ENCODE measurements around the gene SLC12A2.

Gene SLC12A2

DNA sequence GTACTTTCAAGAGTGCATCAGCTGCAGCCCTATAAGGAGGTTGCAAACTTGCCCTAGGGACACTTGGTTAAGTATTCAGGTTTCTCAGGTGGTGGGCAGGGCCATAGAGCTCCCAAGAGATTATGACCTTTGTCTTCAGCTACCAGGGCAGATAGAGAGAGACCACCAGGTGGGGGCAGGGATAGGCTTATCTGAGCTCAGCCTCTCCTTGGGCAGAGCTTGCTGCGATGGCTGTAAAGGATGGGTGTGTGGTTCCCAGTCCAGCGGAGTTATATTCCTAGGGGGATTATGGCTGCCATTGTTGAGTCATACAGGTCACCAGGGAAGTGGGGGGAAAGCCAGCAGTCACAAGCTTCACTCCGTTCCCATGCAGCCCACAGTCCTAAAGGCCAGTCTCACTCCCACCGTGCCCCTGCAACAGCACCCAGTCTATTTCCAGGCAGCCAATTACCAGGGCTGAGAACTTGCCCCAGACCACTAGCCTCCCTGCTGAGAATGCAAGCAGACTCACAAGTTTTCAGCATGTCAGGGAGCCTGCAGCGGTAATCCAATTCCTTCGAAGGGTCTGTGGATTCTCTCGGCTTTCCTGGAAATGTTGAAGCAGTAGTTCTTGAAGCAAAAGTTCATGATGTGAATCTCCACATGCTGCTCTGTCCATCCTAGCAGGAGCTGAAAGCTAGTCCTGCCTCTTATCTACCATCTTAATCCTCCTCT, 151.5 kb downstream of the SLC12A2 start:
- DNase-seq: no peak

DNA sequence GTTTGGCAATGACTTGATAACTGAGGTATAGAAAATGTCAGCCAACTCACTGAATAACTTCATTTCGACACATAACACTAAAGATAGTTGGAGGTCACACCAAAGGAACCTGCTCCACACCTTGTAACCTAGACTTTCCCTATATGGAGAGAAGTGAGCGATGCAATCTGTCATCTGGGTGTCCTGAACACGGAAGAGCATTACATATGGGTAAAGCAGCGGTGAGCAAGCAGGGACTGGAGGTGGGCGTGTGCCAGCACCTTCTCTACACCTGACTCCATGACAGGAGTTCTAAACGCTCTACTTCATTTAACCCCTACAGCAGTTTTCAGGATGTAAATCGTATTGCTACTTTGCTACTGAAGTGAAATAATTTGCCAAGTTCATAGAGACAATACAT, 152.8 kb downstream of the SLC12A2 start:
- DNase-seq: no peak

DNA sequence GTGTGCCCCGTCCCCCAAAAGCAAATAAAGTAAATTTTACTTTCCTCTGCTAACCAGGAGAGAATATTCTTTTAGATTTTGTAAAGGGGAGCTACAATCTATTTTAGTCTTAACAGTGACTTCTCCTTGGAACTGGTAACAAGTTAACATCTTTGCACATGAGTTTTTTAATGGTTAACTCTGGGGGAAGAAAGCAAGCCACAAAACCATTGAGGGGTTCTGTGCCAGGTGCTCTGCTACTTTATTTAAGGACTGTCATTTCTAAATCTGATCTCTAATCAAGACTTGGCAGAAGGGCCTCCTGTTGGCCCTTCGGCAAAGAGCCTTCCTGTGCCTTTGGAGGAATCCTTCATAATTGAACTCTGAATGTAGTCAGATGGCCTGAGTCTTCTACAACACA, 153.4 kb downstream of the SLC12A2 start:
- DNase-seq: no peak

DNA sequence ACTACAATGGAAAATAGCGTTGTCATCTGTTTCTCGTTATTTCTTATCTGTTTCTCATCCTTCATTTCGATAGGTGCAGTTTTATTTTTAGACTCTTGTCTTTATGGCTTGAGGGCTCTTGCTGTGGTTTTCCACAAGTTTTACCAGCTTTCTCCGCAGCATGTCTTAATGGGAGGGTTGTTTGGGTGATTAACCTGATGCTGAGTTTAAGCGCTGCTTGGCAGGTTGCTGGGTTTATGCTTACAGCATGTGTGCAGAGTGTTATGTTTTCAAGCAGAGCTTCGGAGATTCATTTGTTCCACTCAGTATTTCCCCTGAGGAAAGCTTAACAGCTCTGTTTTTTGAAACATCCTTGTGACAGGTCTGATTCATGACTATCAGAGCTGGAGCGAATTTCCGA, 154.0 kb downstream of the SLC12A2 start:
- peak; percentile 50 for DNase-seq

All from eye (tissue), 1 donor.